ENCODE measurements around the gene ARHGEF39. TPM values are rescaled to one million over a fixed set of nuclear protein-coding genes. Genes with fewer than 3 reads are reported as not detected.
"Not testable (repeated sequence)": the region's sequence is repeated elsewhere in the genome, so short reads cannot be mapped to it uniquely, and the experiment has no call there.

The ARHGEF39 gene
- total RNA-seq, 1 donor from 2014 or later, result 1.1 TPM

- TF ChIP-seq, protein P1, sequence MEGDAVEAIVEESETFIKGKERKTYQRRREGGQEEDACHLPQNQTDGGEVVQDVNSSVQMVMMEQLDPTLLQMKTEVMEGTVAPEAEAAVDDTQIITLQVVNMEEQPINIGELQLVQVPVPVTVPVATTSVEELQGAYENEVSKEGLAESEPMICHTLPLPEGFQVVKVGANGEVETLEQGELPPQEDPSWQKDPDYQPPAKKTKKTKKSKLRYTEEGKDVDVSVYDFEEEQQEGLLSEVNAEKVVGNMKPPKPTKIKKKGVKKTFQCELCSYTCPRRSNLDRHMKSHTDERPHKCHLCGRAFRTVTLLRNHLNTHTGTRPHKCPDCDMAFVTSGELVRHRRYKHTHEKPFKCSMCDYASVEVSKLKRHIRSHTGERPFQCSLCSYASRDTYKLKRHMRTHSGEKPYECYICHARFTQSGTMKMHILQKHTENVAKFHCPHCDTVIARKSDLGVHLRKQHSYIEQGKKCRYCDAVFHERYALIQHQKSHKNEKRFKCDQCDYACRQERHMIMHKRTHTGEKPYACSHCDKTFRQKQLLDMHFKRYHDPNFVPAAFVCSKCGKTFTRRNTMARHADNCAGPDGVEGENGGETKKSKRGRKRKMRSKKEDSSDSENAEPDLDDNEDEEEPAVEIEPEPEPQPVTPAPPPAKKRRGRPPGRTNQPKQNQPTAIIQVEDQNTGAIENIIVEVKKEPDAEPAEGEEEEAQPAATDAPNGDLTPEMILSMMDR (IDR thresholded peaks at IDR 0.05), result no peak
- peak in 1 of 2 donors; percentile 64 for DNase-seq (ENCODE audit: low spot score in 2 of 2)
- peak within 1 kb of the TSS; percentile 43 to 65 for H3K4me3 ChIP-seq
- no peaks in the 10 kb centered on the region for H3K9me3 ChIP-seq
- intact Hi-C loops (cut with DNase I), result no loop called here
- peak within 1 kb of the TSS in 1 of 2 donors; percentile 42 for H3K27ac ChIP-seq
- no peaks in the 10 kb centered on the region for H3K4me1 ChIP-seq
- no peaks in the 10 kb centered on the region for H3K36me3 ChIP-seq
- no peaks in the 10 kb centered on the region for H3K27me3 ChIP-seq
Measured at GRCh38 chr9:35618325-35618727, 46.7 kb downstream of the ARHGEF39 start, which contains the start of gene CD72. CD72 (minus strand) TSS chr9:35618413; CDS start chr9:35618303, 110 bp downstream.

DNA sequence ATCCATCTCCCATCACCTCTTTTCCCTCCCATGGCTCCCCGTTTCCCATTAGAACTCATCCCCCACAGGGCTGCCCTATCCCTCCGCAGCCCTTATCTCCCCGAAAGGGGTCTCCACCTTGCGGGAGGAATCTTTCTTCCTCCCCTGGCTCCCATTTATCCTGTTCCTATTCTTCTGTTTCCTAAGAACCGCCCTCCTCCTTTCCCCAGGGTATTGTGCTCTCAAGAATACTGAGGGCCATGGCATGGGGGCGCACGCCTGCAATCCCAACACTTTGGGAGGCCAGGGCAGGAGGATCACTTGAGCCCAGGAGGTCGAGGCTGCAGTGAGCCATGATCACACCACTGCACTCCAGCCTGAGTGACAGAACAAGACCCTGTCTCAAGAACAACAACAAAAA is 47.4 kb downstream of the ARHGEF39 start:
- H3K9me3 ChIP-seq, result no peaks in the 10 kb centered on the region
- no peaks in the 10 kb centered on the region for H3K27me3 ChIP-seq
- DNase-seq (ENCODE audit: low spot score in 2 of 2), result peak in 1 of 2 donors; percentile 54
- H3K36me3 ChIP-seq, result no peaks in the 10 kb centered on the region
- TF ChIP-seq, protein P1 (IDR thresholded peaks at IDR 0.05), result no peak
- no peak overlapping the region for H3K27ac ChIP-seq
- no peaks in the 10 kb centered on the region for H3K4me1 ChIP-seq
- intact Hi-C loops (cut with DNase I), result no loop called here
- H3K4me3 ChIP-seq, result peak overlapping the region; percentile 43 to 65

DNA sequence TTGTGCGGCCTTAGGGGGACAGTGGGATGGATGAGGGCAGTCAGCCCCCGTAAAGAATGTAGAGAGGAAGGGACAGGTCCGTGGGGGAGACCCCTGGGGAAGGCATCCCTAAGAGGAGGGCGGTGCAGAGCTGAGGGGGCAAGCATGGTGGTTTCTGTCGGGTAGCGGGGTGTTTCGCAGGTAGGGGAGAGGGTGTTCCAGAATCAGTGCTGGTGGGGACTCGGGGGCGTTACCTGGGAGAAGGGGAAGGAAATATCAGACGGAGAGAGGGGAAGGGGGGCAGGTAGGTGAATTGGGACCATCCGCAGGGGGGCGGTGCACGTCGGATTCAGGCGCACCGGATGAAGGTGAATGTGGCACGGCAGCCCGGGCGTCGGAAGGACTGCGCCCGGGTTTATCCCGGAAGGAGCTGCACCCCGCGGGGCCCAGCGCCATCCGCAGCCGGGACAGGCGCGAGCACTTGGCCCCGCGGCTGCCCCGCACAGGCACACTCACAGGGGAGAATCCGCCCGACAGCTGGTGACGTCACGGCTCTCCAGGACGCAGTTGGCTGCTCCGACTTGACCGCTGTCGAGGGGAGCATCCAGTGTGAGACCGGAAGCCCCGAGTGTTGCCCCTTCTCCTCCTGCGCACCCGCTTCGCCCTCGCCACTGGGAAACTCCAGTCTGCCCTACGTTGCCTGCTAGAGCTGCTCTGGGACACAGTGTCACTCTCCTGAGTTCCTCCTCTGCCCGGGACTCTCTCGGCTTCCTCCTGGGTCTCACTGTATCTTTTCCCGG is 48.1 kb downstream of the ARHGEF39 start:
- DNase-seq (ENCODE audit: low spot score in 2 of 2), result peak; percentile 55 to 87
- H3K9me3 ChIP-seq, result no peaks in the 10 kb centered on the region
- H3K4me1 ChIP-seq, result no peaks in the 10 kb centered on the region
- TF ChIP-seq, protein P1 (IDR thresholded peaks at IDR 0.05), result no peak
- H3K27me3 ChIP-seq, result no peaks in the 10 kb centered on the region
- no peak overlapping the region for H3K27ac ChIP-seq
- no peaks in the 10 kb centered on the region for H3K36me3 ChIP-seq
- peak overlapping the region; percentile 43 to 65 for H3K4me3 ChIP-seq
- intact Hi-C loops (cut with DNase I), result no loop called here

DNA sequence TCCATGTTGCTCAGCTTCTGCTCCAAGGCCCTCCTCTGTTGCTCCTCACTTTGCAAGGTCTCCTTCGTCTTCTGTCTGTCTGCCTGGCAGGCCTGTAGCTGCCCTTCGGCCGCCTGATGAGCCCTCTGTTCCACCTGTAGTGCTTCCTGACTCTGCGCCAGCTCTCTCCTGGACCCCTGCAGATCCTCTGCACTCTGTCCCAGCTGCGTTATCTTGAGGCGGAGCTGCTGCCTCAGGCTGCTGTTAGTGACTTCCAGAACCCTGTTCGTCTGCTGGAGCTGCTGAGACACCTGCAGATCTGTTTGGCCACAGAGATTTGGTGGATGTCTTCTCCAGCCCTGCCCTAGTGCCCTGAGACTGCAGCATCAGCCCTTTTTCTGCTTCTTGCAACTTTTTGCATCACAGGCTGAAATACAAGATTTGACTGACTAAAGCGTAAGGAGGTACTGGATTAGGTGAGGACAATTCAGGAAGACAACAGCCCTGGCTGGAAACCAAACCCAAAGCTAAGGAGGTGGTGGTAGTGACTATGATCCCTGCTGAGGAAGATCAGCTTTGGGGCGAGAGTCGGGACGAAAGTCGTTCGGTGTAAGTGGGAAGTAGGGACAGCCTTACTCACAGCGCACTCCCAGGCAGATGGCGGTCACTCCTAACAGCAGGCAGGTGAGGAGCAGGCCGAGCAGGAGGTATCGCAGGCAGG is 48.9 kb downstream of the ARHGEF39 start:
- Histone ChIP-seq H3K27me3 (no peaks in the 10 kb centered on the region), H3K4me3 (peak overlapping the region in 1 of 2 donors; percentile 65), H3K27ac (no peak overlapping the region), H3K36me3 (no peaks in the 10 kb centered on the region), H3K4me1 (no peaks in the 10 kb centered on the region), H3K9me3 (no peaks in the 10 kb centered on the region)
- intact Hi-C loops (cut with DNase I), result no loop called here
- no peak for DNase-seq (ENCODE audit: low spot score in 2 of 2)
- TF ChIP-seq, protein P1 (IDR thresholded peaks at IDR 0.05), result no peak

DNA sequence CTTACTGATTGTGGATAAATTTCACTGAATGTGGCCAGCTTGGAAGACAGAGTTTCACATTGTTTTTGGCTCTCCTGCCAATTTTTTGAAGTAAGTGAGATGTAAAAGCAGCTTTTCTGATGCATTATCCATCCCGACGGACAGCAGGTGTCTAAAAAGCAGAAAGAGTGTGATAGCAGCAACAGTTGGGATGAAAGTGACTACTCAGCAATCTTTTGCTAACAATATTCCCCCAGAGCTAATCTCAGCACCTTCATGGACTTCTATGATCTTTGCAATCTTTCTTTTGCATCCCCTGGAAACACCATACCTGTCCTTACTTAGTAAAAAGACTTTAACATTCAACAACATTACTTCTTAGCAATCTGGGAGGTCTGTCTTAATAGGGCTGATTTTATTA is 52.2 kb downstream of the ARHGEF39 start:
- intact Hi-C loops (cut with DNase I), result no loop called here
- H3K4me3 ChIP-seq, result no peak overlapping the region
- TF ChIP-seq, protein P1 (IDR thresholded peaks at IDR 0.05), result no peak

GRCh38 chr9:35612066-35612465 is 52.9 kb downstream of the ARHGEF39 start:
- H3K27me3 ChIP-seq; intact Hi-C loops (cut with DNase I); DNase-seq (ENCODE audit: low spot score in 2 of 2); H3K4me1 ChIP-seq; H3K4me3 ChIP-seq; H3K27ac ChIP-seq; H3K9me3 ChIP-seq: not testable (repeated sequence)
- peaks cover 23 to 28% of the 10 kb centered on the region in 2 donors for H3K36me3 ChIP-seq

More for the DNA sequence above, 52.2 kb downstream of the ARHGEF39 start:
- DNase-seq (ENCODE audit: low spot score in 2 of 2), result no peak
- Histone ChIP-seq H3K27me3 (no peaks in the 10 kb centered on the region), H3K27ac (no peak overlapping the region), H3K9me3 (no peaks in the 10 kb centered on the region), H3K36me3 (peaks cover 21 to 22% of the 10 kb centered on the region in 2 donors), H3K4me1 (no peaks in the 10 kb centered on the region)

Data from ascending aorta (tissue), 2 donors.